DMS53 treated with DMSO at 0.1 percent for 48 hours (cell line): ENCODE measurements around the gene FTSJ1.
A peak's percentile ranks its signal among the peaks of the same experiment; 100 is the strongest.

Experiments used
- DNase-seq: peaks from one replicate; lab custom pipeline; 2025; ENCODE audit not compliant: unreplicated experiment; lab: John Stamatoyannopoulos, UW

Gene FTSJ1

DNA sequence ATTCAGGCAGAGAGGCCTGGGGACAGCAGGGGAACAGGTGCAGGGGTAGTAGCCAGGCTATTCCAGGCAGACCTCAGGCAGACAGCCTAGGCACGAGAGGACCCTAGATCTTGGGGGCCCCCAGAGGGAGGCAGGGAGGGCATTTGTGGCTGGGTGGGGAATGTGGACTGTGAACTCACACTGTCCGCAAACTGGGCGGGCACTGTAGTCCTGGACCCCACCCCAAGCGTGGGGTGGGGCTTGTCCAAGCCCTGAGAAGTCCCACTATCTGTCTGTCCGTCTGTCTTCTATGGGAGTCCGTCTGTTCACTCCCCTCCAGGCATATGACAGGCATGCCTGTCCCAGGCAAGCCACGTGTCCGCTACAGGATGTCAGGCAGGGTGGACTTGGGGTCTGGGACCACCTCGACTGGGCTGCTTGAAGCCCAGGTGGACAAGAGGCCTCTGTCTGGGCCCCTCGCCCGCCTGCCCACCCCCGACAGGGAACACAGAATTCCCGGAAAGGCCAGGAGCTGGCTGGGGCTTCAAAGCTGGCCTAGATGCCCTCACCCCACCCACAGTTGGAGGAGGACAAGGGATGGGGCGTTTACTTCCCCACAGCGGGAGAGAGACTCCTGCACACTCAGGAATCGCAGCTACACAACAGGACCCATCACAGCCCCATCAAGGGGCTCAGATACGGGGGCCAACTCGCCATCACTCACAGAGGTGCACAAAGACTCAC lies 5.7 kb upstream of the FTSJ1 start, which contains the start of gene SLC38A5:
Gene SLC38A5, minus strand, starts transcription at position 151 of the 723 bp plus-strand sequence. CDS start 2,336 bp downstream, outside the sequence.
- no peak for DNase-seq

DNA sequence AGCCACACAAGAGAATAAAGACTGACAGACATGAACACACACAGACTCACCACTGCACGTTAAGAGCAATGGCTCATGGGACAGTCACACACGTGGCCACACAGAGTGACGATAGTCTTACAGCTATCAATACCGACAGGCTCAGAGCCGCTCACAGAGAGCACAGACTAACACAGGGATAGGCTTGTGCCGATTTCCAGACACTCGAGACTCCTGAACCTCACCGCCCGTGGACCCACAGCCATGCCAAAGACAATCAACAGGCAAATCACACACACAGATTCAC lies 5.2 kb upstream of the FTSJ1 start:
- DNase-seq: no peak

DNA sequence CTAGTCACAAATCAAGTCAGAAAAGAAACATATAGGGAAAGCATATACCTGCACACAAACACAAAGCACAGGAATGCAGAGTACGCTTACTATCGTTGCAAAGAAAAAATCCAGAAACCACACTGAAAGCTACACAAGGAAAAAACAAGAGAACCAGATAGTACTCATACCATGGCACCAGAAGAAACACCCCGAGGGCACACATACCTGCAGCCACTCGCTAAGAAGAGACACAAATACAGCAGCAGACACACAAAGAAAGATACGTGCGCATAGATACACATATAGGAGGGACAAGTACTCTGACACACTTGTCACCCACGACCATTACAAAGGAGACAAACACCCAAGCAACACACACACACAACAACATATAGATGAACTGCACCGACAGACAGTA lies 4.5 kb upstream of the FTSJ1 start:
- no peak for DNase-seq

DNA sequence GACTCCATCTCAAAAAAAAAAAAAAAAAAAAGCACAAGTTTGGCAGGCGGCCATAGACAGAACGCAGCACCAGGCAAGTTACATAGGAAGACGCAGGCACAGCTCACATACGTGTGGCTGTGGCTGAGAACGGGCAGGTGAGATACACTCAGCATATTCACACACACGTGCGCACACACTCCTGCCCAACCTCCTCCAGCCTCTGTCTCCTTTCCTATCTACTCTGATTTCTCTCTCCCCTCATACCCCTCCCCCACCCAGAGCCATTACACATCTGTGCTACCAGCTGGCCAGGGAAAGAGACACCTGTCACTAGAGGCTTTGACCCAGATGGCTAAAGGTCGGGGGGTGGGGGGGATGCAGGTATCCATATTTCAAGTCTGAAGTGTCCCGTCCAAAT lies 3.8 kb upstream of the FTSJ1 start:
- DNase-seq: no peak

DNA sequence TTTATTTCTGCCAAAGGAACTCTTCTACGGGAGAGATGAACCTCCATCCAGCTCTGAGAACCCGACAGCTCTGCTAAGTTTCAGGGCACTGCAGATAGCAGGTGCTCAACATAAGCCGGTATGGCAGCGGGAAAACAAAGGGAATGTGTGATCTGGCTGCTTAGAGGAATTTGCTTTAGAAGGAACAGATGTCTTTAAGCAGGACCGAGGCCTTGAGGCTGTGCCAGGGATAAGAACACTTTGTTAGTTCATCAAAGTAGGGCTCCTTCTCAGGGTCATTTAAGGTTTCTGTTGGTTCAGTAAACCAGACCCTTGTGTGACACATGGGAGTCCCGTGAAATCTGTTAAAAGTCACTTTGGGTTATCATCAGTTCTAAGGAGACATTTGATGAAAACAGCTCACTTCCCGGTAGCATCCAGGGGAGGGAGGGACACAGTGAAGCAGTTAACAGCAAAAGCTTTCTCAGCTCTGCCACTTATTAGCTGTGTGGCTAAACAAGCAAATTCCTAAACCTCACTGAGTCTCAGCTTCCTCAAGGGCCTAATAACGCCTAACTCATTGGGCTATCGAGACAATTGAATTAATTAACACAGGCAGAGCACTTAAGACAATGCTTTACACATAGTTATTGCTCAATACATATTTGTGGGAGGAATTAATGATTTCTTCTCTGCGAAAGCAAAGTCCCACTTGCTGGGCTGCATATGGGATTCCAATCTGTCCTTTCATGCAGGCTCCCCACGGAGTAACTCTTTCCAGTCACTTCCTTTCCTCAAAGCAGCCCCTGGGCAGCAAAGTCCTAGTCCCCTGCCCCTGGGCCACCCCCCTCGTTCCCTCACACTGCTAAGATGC lies 2.9 kb upstream of the FTSJ1 start:
- DNase-seq: no peak

DNA sequence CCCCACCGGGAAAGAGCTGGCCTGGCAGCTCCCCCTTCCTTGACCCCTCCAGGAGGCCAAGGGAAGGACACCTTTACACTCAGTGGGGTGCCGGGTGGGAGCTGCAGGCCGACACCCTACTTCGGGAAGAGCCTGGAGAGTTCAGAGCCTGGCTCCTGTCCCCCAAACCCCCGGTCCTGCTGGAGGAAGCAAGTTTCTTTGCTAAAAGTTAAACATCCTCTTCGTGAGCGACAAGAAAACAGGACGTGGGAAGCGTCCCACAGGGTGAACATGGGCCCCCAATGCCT lies 2.4 kb upstream of the FTSJ1 start:
- no peak for DNase-seq

DNA sequence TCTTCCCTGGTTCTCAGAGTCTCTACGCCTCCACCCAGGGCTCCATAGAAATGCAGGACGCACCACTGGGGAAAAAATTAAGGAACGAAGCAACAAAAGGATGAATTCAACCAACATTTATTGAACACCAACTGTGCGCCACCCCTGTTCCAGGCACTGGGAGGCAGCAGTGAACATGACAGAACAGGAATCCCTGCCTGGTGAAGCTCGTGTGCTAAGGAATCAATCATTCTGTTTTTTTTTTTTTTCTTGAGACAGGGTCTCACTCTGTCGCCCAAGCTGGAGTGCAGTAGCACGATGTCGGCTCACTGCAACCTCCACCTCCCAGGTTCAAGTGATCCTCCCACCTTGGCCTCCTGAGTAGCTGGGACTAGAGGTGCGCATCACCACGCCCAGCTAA lies 1.9 kb upstream of the FTSJ1 start:
- no peak for DNase-seq

DNA sequence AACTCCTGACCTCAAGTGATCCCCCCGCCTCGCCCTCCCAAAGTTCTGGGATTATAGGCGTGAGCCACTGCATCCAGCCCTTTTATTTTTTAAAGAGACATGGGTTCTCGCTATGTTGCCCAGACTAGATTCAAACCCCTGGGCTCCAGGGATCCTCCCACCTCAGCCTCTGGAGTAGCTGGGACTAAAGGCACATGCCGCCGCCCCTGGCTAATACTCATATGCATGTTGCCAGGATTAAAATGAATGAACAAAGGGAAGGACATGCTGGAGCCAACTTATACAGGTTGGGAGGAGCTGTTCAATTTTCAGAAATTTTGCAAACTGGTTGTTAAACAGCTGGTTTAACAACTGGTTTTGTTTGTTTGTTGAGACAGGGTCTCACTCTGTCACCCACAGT lies 1.4 kb upstream of the FTSJ1 start:
- no peak for DNase-seq

DNA sequence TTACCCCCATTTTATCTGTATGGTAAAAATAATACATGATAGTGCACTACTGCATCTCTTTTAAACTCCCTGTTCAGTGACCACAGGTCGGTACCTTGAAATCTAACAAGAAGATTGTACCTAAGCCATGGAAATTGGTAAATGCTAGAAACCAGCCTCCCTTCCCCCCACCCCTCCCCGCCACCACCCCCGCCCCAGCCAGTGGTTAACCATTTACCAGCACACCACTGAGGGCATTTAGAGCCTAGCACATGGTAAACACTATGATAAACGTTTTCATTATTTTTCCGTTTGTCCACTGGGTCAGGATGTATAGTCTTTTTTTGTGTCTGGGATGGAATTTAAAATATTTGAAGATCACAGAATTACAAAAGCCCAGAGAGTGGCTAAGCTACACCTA lies 703 bp upstream of the FTSJ1 start:
- peak; percentile 38 for DNase-seq

DNA sequence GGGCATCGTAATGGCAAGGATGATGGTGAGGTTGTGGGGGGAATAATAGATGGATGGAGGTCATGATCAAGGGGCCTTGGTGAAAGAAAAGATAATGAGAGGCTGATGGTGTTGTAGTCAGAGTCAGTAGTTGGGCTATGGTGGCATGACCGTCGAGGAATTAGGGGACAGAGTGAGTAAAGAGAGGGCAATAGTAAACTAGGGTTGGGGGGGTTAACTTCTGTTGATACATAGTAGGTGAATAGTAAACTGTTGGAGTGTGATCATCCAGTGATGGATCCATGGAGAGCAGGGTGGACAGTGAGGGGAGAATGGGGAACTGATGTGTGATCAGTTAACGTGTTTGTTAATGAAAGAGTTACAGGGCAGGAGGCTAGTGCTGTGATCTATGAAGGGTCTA lies 920 bp downstream of the FTSJ1 start:
- no peak for DNase-seq

DNA sequence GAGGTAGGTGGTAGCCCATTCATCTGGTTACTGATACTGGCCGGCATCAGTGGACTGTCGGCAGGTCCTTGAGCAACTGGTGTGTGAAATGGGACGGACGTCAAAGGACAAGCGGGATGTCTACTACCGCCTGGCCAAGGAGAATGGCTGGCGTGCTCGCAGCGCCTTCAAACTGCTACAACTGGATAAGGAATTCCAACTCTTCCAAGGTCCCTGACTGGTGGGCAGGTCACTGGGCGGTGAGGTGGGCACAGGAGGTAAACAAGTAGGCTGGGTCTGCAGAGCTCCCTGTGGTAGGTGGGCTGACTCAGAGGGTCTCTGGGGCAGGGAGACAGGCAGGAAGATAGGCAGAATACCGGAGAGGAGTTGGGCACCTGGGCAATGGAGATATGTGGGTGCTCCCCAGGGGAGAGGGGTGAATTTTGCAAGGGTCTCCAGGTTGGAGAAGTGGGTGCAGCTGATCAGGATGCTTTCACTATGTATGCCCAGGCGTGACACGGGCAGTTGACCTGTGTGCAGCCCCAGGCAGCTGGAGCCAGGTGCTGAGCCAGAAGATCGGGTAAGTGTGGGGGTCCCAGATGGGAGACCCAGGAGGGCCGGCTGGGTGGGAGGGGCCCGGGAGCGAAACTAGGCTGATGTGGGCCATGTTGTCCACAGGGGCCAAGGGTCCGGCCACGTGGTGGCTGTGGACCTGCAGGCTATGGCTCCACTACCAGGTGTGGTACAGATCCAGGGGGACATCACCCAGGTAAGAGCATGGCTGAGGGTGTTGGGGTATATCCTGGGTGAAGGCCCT lies 2.2 kb downstream of the FTSJ1 start:
- DNase-seq: no peak

DNA sequence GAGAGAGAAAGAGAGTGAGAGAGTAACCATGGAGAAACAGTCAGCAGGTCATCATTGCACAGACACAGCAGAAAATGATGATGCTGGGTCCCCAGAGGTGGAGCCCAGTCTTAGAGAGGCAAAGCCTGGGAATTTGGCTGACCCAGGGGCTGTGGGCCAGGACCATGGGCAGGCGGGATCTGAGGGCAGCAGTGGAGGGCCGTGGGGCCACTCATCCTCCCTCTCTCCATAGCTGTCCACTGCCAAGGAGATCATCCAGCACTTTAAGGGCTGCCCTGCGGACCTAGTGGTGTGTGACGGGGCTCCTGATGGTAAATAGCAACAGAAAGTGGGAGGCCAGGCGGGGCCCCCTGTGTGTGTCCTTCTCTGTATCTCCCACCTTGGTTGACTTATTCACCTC lies 2.8 kb downstream of the FTSJ1 start:
- no peak for DNase-seq

DNA sequence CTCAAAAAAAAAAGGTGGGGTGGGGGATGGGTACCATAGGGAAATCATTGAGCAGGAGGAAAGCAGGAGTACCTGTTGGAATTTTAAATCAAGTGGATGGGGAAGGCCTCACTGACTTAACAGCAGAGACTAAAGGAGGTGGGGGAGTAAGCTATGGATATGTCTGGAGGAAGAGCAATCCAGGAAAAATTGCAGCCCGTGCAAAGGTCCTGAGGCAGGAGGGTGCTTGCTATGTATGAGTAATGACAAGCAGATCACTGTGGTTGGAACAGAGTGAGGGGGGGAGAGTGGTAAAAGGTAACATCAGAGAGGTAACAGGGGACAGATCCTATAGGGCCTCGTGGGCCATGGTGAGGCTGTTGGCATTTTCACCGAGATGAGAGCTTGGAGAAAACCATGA lies 4.1 kb downstream of the FTSJ1 start:
- no peak for DNase-seq

DNA sequence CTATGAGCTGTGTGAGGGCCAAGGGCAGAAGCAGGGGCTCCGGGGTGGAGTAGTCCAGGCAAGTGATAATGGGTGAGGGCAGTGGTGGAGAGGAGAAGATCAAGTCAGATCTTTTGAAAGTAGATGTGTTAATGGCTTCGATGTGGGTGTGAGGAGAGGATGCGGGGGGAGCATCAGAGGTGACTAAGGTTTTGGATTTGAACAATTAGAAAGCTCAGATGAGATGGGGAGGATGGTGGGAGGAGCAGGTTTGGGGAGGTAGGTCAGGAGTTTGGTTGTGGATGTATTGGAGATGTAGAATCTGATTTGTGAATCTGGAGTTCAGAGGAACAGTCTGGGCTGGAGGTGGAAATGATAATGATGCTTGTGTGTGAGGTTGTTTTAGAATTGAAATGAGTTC lies 4.6 kb downstream of the FTSJ1 start:
- no peak for DNase-seq

DNA sequence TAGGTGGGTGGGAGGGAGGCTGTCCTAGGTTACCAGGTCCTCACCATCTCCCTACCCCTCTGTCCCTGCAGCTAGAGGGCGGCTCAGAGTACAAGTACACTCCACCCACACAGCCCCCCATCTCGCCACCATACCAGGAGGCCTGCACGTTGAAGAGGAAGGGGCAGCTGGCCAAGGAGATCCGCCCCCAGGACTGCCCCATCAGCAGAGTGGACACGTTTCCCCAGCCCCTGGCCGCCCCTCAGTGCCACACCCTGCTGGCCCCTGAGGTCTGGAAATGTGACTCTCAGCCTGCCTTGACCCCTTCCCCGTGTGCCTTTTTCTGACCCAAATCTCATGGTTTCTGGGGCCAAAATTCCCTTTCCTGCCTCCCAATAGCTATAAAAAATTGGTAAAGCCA lies 6.5 kb downstream of the FTSJ1 start:
- no peak for DNase-seq

DNA sequence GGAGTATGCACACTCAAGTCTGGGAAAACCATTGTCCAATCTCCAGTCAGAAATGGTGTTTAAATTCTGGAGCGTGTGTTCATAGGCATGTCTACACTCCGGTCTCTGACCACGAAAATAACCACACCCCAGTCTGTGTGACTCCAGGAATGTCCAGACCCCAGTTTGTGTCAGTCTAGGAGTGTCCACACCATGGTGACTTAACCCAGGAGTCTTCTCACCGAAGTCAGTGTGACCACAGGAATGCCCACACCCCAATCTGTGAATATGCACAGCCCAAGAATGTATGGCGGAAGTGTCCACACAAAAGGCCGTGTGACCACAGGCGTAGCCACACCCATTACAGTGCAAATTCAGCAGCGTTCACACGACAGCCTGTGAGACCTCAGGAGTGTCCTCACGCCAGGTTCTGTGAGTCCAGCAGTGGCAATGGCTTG lies 11.4 kb downstream of the FTSJ1 start:
- DNase-seq: no peak

DNA sequence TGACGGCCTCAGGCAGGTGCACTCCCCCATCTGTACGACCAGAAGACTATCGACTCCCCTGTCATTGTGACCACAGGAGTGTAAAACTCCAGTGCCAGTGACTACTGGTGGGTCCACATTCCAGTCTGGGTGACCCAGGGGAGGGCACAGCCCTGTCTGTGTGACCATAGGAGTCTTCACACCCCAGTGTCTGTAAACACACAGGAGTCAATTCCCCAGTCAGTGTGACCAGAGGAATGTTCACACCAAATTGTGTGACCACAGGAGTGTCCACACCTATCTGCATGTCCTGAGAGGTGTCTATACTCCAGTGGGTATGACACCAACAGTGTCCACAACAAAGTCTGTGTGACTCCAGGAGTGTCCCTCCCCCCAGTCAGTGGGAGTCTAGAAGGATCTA lies 12.0 kb downstream of the FTSJ1 start:
- no peak for DNase-seq

DNA sequence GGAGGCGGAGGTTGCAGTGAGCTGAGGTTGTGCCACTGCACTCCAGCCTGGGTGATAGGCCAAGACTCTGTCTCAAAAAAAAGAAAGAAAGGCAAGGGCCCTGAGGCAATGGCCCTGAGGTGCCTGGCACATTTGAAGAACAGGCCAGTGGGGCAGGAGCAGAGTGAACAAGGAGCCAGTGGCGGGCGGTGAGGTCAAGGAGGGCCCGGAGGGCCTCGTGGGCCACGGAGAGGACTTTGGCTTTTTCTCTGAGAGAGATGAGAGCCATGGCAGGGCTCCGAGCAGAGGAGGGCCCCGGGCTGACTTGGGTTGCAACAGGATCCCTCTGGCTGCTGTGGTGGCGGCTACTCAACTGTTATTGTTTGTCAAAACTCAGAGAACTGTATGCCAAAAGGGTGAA lies 13.3 kb downstream of the FTSJ1 start:
- DNase-seq: no peak

DNA sequence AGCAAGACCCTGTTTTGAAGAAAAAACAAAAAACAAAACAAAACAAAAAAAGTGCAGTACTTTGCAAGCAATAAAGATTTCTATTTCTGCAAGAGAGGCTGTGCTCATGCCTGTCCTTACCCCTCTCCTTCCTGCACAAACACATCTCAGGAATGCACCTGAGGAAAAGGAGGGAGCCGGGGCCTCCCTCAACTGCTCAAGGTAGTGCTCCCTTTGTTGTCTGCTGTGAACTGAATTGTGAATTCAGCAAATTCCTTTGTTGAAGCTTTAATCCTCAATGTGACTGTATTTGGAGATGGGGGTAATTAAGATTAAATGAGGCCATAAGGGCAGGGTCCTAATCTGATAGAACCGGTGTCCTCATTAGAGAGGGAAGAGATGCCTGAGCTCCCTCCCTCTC lies 13.9 kb downstream of the FTSJ1 start:
- no peak for DNase-seq

DNA sequence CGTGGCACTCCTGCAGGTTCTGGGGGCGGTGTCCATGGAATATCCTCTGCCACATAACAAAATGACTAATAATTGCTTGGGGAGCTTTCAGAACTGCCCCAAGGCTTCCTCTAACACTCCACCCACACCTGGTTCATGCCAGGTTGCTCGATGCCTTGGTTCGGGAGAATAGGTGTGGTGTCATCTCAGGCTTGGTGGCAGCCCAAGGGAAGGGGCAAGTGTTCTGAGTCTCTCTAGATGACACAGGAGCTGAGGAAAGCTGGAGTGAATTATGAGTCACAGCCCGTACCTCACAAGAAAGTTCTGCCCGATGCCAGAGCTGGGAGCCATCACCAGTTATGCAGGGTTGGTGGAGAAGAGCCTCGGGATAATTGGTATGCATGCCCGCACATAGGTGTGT lies 14.7 kb downstream of the FTSJ1 start:
- DNase-seq: no peak

DNA sequence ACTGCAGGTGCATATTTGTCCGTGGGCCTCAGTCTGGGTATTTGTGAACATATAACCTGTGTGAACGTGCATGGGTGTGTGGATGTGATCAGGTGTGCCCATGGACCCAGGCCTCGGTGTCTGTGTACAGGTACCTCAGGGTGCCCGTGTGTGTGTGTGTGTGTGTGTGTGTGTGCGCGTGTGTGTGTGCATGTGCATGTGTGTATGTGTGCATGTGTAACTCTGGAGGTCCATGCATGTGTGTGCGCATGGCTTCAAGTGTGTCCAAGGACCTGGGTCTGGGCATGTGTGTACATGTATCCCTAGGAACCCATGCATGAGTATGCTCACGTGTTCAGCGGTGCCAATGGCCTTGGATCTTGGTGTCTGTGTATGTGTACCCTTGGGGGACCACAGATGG lies 15.8 kb downstream of the FTSJ1 start:
- no peak for DNase-seq

DNA sequence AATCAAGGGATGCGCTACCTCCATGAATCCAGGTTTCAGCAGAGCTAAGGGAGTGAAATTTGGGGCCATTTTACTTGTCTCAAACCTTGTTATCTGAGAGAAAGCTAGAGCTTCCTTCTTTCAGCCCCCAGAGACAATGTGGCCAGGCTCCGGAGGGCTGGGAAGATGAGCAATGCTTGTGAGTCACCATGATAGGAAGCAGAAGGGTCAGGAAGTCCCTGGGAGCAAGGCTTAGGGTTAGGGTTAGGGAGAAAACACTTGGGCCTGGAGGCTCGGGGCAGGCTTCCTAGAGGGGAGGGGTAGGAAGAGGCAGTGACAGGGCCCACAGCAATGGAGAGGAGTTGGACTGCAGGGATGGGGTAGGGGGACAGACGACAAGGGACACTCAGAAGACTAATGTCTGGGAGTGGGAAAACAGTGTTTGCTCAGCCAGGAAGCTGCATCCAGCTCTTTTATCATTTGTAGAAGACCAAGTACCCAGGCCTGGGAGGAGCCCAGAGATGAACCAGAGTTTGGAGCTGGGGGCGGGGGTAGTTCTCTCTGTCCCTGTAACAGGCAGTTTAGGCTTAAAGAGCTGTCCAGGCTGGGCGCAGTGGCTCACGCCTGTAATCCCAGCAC lies 16.4 kb downstream of the FTSJ1 start:
- DNase-seq: no peak
